ENCODE results near the gene ADCY10. TPM values are rescaled to one million over a fixed set of nuclear protein-coding genes. Genes with fewer than 3 reads are reported as not detected.

ADCY10 gene
- total RNA-seq, 1 experiment from 2014 or later: 0.10 TPM

DNA sequence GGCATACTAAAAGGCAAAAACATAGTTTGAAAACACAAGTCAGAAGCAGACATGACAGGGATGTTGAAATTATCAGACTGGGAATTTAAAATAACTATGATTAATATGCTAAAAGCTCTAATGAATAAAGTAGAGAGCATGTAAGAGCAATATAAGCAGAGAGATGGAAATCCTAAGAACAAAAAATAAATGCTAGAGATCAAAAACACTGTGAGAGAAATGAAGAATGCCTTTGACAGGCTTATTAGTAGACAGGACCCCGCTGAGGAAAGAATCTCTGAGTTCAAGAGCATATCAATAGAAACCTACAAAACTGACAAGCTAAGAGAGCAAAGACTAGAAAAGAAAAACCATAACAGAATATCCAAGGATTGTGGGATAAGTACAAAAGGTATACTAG lies 98.3 kb downstream of the ADCY10 start:
- TF ChIP-seq SIN3A (IDR thresholded peaks at IDR 0.05; ENCODE audit: borderline replicate concordance, insufficient read depth, low read depth, low read length) (no peak), POLR2AphosphoS5 (IDR thresholded peaks at IDR 0.05; ENCODE audit: low read depth, low read length) (no peak), TCF7L2 (IDR thresholded peaks at IDR 0.05; ENCODE audit: low read depth, low read length) (no peak)
- TF ChIP-seq, protein P1, sequence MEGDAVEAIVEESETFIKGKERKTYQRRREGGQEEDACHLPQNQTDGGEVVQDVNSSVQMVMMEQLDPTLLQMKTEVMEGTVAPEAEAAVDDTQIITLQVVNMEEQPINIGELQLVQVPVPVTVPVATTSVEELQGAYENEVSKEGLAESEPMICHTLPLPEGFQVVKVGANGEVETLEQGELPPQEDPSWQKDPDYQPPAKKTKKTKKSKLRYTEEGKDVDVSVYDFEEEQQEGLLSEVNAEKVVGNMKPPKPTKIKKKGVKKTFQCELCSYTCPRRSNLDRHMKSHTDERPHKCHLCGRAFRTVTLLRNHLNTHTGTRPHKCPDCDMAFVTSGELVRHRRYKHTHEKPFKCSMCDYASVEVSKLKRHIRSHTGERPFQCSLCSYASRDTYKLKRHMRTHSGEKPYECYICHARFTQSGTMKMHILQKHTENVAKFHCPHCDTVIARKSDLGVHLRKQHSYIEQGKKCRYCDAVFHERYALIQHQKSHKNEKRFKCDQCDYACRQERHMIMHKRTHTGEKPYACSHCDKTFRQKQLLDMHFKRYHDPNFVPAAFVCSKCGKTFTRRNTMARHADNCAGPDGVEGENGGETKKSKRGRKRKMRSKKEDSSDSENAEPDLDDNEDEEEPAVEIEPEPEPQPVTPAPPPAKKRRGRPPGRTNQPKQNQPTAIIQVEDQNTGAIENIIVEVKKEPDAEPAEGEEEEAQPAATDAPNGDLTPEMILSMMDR (IDR thresholded peaks at IDR 0.05): no peak
- TF ChIP-seq, protein P2, sequence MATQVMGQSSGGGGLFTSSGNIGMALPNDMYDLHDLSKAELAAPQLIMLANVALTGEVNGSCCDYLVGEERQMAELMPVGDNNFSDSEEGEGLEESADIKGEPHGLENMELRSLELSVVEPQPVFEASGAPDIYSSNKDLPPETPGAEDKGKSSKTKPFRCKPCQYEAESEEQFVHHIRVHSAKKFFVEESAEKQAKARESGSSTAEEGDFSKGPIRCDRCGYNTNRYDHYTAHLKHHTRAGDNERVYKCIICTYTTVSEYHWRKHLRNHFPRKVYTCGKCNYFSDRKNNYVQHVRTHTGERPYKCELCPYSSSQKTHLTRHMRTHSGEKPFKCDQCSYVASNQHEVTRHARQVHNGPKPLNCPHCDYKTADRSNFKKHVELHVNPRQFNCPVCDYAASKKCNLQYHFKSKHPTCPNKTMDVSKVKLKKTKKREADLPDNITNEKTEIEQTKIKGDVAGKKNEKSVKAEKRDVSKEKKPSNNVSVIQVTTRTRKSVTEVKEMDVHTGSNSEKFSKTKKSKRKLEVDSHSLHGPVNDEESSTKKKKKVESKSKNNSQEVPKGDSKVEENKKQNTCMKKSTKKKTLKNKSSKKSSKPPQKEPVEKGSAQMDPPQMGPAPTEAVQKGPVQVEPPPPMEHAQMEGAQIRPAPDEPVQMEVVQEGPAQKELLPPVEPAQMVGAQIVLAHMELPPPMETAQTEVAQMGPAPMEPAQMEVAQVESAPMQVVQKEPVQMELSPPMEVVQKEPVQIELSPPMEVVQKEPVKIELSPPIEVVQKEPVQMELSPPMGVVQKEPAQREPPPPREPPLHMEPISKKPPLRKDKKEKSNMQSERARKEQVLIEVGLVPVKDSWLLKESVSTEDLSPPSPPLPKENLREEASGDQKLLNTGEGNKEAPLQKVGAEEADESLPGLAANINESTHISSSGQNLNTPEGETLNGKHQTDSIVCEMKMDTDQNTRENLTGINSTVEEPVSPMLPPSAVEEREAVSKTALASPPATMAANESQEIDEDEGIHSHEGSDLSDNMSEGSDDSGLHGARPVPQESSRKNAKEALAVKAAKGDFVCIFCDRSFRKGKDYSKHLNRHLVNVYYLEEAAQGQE (IDR thresholded peaks at IDR 0.05; ENCODE audit: insufficient read depth in 1 of 2, low read depth in 2 of 2, low read length in 1 of 2): no peak
- no TSS peak for BruUV-seq (replicated peaks)
- intact Hi-C loops (cut with micrococcal nuclease; ENCODE audit: unreplicated experiment): no loop called here
- ATAC-seq (no peak), DNase-seq (ENCODE audit: low read depth, low spot score) (no peak)
- no peaks in the 10 kb centered on the region for H3K27me3 ChIP-seq (ENCODE audit: control insufficient read depth, insufficient read depth, low read length)
- POLR2A ChIA-PET: interaction anchor here (0.6 kb wide), 1 partner anchor 50 kb away, joined by 10 read pairs; no protein-coding TSS in a partner anchor
- no peaks in the 10 kb centered on the region for H3K36me3 ChIP-seq (ENCODE audit: control insufficient read depth, insufficient read depth, low read length)
- H3K4me3 ChIP-seq (ENCODE audit: low read depth in 2 of 2, low read length in 2 of 2): no peak overlapping the region
- no peak overlapping the region for H3K27ac ChIP-seq (ENCODE audit: low read length)
- CTCF ChIA-PET: no interaction called here
- no peaks in the 10 kb centered on the region for H3K4me1 ChIP-seq (ENCODE audit: control insufficient read depth, insufficient read depth, low read length)
- in situ Hi-C loops (cut with HindIII; ENCODE audit: low pct_unique_long_range_greater_than_20kb, low sequenced_read_pairs): no loop called here
- 0 out of 2 replicates have a peak, but pooled peaks cover 7% of the 10 kb centered on the region for H3K9me3 ChIP-seq (ENCODE audit: control insufficient read depth, insufficient read depth, low read depth, low read length)

DNA sequence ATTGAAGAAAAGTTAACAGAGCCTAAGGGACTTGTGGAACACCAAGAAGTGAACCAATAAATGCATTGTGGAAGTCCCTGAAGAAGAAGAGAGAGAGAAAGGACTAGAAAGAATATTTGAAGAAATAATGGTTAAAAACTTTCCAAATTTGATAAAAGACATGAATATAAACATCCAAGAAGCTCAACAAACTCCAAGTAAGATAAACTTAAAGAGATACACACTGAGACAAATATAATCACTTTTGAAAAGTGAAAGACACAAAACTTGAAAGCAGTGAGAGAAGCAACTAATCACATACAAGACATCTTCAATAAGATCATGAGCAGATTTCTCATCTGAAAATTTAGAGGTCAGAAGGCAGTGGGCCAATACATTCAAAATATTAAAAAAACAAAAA lies 101.0 kb downstream of the ADCY10 start:
- no peak overlapping the region for H3K27ac ChIP-seq (ENCODE audit: low read length)
- BruUV-seq (replicated peaks): no TSS peak
- TF ChIP-seq, protein P1 (IDR thresholded peaks at IDR 0.05): no peak
- TF ChIP-seq SIN3A (IDR thresholded peaks at IDR 0.05; ENCODE audit: borderline replicate concordance, insufficient read depth, low read depth, low read length) (no peak), POLR2AphosphoS5 (IDR thresholded peaks at IDR 0.05; ENCODE audit: low read depth, low read length) (no peak), TCF7L2 (IDR thresholded peaks at IDR 0.05; ENCODE audit: low read depth, low read length) (no peak)
- TF ChIP-seq, protein P2 (IDR thresholded peaks at IDR 0.05; ENCODE audit: insufficient read depth in 1 of 2, low read depth in 2 of 2, low read length in 1 of 2): no peak
- ChIA-PET CTCF (no interaction called here), POLR2A (no interaction called here)
- H3K9me3 ChIP-seq (ENCODE audit: control insufficient read depth, insufficient read depth, low read depth, low read length): 0 out of 2 replicates have a peak, but pooled peaks cover 7% of the 10 kb centered on the region
- no peaks in the 10 kb centered on the region for H3K4me1 ChIP-seq (ENCODE audit: control insufficient read depth, insufficient read depth, low read length)
- no peaks in the 10 kb centered on the region for H3K36me3 ChIP-seq (ENCODE audit: control insufficient read depth, insufficient read depth, low read length)
- in situ Hi-C loops (cut with HindIII; ENCODE audit: low pct_unique_long_range_greater_than_20kb, low sequenced_read_pairs) (no loop called here), intact Hi-C loops (cut with micrococcal nuclease; ENCODE audit: unreplicated experiment) (no loop called here)
- no peak for DNase-seq (ENCODE audit: low read depth, low spot score)
- H3K4me3 ChIP-seq (ENCODE audit: low read depth in 2 of 2, low read length in 2 of 2): no peak overlapping the region
- no peak for ATAC-seq
- H3K27me3 ChIP-seq (ENCODE audit: control insufficient read depth, insufficient read depth, low read length): no peaks in the 10 kb centered on the region
